A549 (cell line): ENCODE data around the gene MYH9. TPM values are rescaled to one million over a fixed set of nuclear protein-coding genes. Genes with fewer than 3 reads are reported as not detected.

Experiments used
- ATAC-seq, 2 experiments: fragments of 200-7000 bp in 1 of 2; fragments of >200 bp in 1 of 2; cut with Nextera tagmentation in 1 of 2; cut with Tn5 transposase in 1 of 2; 3 replicates each; pipeline versions ENCODE4 v1.8.0 to v1.9.1; 2018 to 2020; ENCODE audit warnings: mild to moderate bottlenecking in 1 of 2, moderate library complexity in 1 of 2
- CTCF ChIA-PET: fragments of 300-600 bp; sonication (Branson Sonifier 250); formaldehyde crosslinking; extraction: SDS; loops from one replicate; lab custom pipeline; 2021; ENCODE audit warnings: antibody characterized with exemption, inconsistent platforms; lab: Yijun Ruan, JAX
- POLR2A ChIA-PET: fragments of 350-600 bp; formaldehyde crosslinking; extraction: SDS; loops from one replicate; lab custom pipeline; 2021; ENCODE audit warnings: antibody characterized with exemption, inconsistent platforms; lab: Yijun Ruan, JAX
- DNase-seq, 2 experiments: peaks; one replicate each; pipeline versions ENCODE4 v3.0.0 to v3.0.0-alpha.2; 2011 to 2016; ENCODE audit warnings: low read depth in 1 of 2, low spot score in 1 of 2
- FAIRE-seq: peaks from 2 replicates; lab custom pipeline; 2011; peaks lifted over from hg19 to GRCh38; lab: Jason Lieb, UNC
- H3K27ac ChIP-seq, 2 experiments: fragments of >200 bp; sonication (Bioruptor Twin); formaldehyde crosslinking; 3 replicates each; pipeline ENCODE4 v1.5.1; 2016 to 2017
- H3K4me1 ChIP-seq: fragments of >200 bp; sonication (Bioruptor Twin); formaldehyde crosslinking; 3 replicates; pipeline ENCODE4 v1.6.1; 2016
- H3K4me2 ChIP-seq: fragments of >200 bp; sonication (Bioruptor Twin); formaldehyde crosslinking; 3 replicates; pipeline ENCODE4 v1.6.1; 2016
- H3K4me3 ChIP-seq: fragments of >200 bp; sonication (Bioruptor Twin); formaldehyde crosslinking; 3 replicates; pipeline ENCODE4 v1.5.1; 2016
- H3K9me3 ChIP-seq: fragments of >200 bp; sonication (Bioruptor Twin); formaldehyde crosslinking; 3 replicates; pipeline ENCODE4 v1.6.1; 2016
- CEBPB ChIP-seq, 2 experiments: fragments of >200 bp in 1 of 2; sonication (Bioruptor Twin) in 1 of 2; formaldehyde crosslinking in 1 of 2; IDR thresholded peaks; 2 replicates each; pipeline ENCODE4 v1.6.1; 2012 to 2016
- CHD2 ChIP-seq: fragments of 150-350 bp; IDR thresholded peaks from 2 replicates; pipeline ENCODE4 v1.6.1; 2014; ENCODE audit warnings: low read length; ENCODE audit not compliant: partially characterized antibody
- EHMT2 ChIP-seq: fragments of 200-600 bp; sonication (generic); IDR thresholded peaks from 2 replicates; pipeline ENCODE4 v1.6.1; 2016; ENCODE audit warnings: antibody characterized with exemption, low read depth, mild to moderate bottlenecking, moderate library complexity
- EP300 ChIP-seq, 2 experiments: fragments of >200 bp; sonication (Bioruptor Twin); formaldehyde crosslinking; IDR thresholded peaks; 2 replicates in 1 of 2; 3 replicates in 1 of 2; pipeline ENCODE4 v1.6.1; 2016 to 2017
- ESRRA ChIP-seq: fragments of 150-350 bp; IDR thresholded peaks from 2 replicates; pipeline ENCODE4 v1.6.1; 2014; ENCODE audit warnings: mild to moderate bottlenecking, low read length, borderline replicate concordance
- FOSB ChIP-seq: fragments of 250-450 bp; sonication (Bioruptor Pico); IDR thresholded peaks from 2 replicates; pipeline ENCODE4 v1.5.0; 2020; ENCODE audit warnings: mild to moderate bottlenecking, moderate library complexity
- FOSL2 ChIP-seq, 2 experiments: fragments of 450-650 bp in 1 of 2; fragments of >200 bp in 1 of 2; sonication (Bioruptor Twin) in 1 of 2; formaldehyde crosslinking; IDR thresholded peaks; 2 replicates each; pipeline versions ENCODE4 v1.5.0 to v1.6.1; 2016 to 2020; ENCODE audit warnings: mild to moderate bottlenecking in 1 of 2, moderate library complexity in 1 of 2
- FOXS1 ChIP-seq: fragments of 250-450 bp; sonication (Bioruptor Pico); IDR thresholded peaks from 2 replicates; pipeline ENCODE4 v1.5.0; 2020; ENCODE audit warnings: mild to moderate bottlenecking, moderate library complexity
- HDAC2 ChIP-seq: fragments of 200-600 bp; sonication (generic); IDR thresholded peaks from 2 replicates; pipeline ENCODE4 v1.6.1; 2016
- HOXB5 ChIP-seq: fragments of 250-450 bp; sonication (Bioruptor Pico); IDR thresholded peaks from 2 replicates; pipeline ENCODE4 v1.5.0; 2020; ENCODE audit warnings: mild to moderate bottlenecking, moderate library complexity
- KDM1A ChIP-seq: fragments of 200-600 bp; sonication (generic); IDR thresholded peaks from 2 replicates; pipeline ENCODE4 v1.6.1; 2016; ENCODE audit warnings: low read depth, mild to moderate bottlenecking
- MAFK ChIP-seq: fragments of 450-650 bp; IDR thresholded peaks from 2 replicates; pipeline ENCODE4 v1.6.1; 2014; ENCODE audit not compliant: partially characterized antibody
- MYC ChIP-seq: IDR thresholded peaks from 2 replicates; pipeline ENCODE4 v1.6.1; 2012; ENCODE audit warnings: mild to moderate bottlenecking, inconsistent platforms, low read length, improper control_type of control experiment, borderline replicate concordance
- NR3C1 ChIP-seq: fragments of >200 bp; sonication (Bioruptor Twin); formaldehyde crosslinking; IDR thresholded peaks from 3 replicates; pipeline ENCODE4 v1.6.1; 2017
- PHF8 ChIP-seq: fragments of 200-600 bp; sonication (generic); IDR thresholded peaks from 2 replicates; pipeline ENCODE4 v1.6.1; 2016; ENCODE audit warnings: low read depth, mild to moderate bottlenecking, antibody characterized with exemption, moderate library complexity, borderline replicate concordance
- POLR2AphosphoS2 ChIP-seq: conservative IDR thresholded peaks from 2 replicates; pipeline ENCODE4 v1.6.1; 2012; ENCODE audit warnings: low read length, improper control_type of control experiment, inconsistent platforms
- RARB ChIP-seq: fragments of 250-450 bp; sonication (Bioruptor Pico); IDR thresholded peaks from 2 replicates; pipeline ENCODE4 v1.8.0; 2021; ENCODE audit warnings: mild to moderate bottlenecking, moderate library complexity
- RFX5 ChIP-seq: fragments of 450-650 bp; IDR thresholded peaks from 2 replicates; pipeline ENCODE4 v1.7.1; 2014; ENCODE audit warnings: antibody characterized with exemption, mild to moderate bottlenecking, moderate library complexity
- SMC3 ChIP-seq: fragments of >200 bp; sonication (Bioruptor Twin); formaldehyde crosslinking; IDR thresholded peaks from 3 replicates; pipeline ENCODE4 v1.6.1; 2018; ENCODE audit warnings: inconsistent platforms
- TP53 ChIP-seq: fragments of 250-450 bp; sonication (Bioruptor Pico); IDR thresholded peaks from 2 replicates; pipeline ENCODE4 v1.5.0; 2021; ENCODE audit warnings: mild to moderate bottlenecking, moderate library complexity
- ZNF302 ChIP-seq: fragments of 250-450 bp; sonication (Bioruptor Pico); IDR thresholded peaks from 2 replicates; pipeline ENCODE4 v1.9.0; 2021; ENCODE audit warnings: inconsistent platforms, mild to moderate bottlenecking, moderate library complexity
- WGBS: methylation state at CpG from one replicate; pipeline ENCODE4 v1.1.6; 2017; ENCODE audit errors: missing lambda C conversion rate; 5-methylcytosine and 5-hydroxymethylcytosine counted together
- polyA plus RNA-seq, 4 experiments: library from polyadenylated mRNA; depleted of rRNA in 3 of 4; stranded (reverse); fragments of >200 nt; fragmentation: RNase III in 1 of 4; extraction: RNeasy Plus Mini Kit Qiagen cat#74134 plus additional on column Dnase treatment in 1 of 4; gene quantifications; 2 replicates in 3 of 4; 3 replicates in 1 of 4; pipeline ENCODE4 v1.2.3, GENCODE V29; 2011 to 2017
- TF ChIP-seq, protein P1 (sequence below): IDR thresholded peaks from 2 replicates; pipeline ENCODE4 v1.6.1; 2012
- TF ChIP-seq, protein P2 (sequence below): fragments of >200 bp; sonication (Bioruptor Twin); formaldehyde crosslinking; IDR thresholded peaks from 2 replicates; pipeline ENCODE4 v1.6.1; 2016
- TF ChIP-seq, protein P3 (sequence below): fragments of 200-600 bp; sonication (generic); IDR thresholded peaks from 2 replicates; pipeline ENCODE4 v1.6.1; 2016; ENCODE audit warnings: antibody characterized with exemption, mild to moderate bottlenecking, moderate library complexity

Gene MYH9
- polyA plus RNA-seq, 2 of the 4 experiments (the other 2 are of a cell fraction) = 92.1 to 158 TPM

DNA sequence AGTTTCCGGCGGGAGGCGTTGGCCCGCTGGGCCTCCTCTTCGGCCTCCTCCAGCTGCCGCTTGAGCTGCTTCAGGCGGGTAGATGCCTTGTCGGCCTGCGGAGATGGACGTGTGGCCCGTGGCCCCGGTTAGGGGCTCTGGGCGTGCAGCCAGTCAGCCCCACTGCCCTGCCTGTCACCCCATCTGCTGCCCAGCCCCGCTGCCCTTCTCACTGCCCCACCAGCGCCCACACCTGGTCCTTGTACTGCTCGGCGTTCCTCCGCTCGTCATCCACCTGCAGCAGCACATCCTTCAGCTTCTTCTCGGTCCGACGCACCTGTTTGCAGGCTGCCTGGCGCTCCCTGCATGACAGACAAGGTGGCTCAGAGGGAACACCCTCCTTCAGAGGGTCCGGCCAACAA lies 103.6 kb downstream of the MYH9 start:
- no peak overlapping the region for H3K27ac ChIP-seq
- no peak overlapping the region for H3K4me2 ChIP-seq
- no peaks in the 10 kb centered on the region for H3K4me1 ChIP-seq
- WGBS = 96% methylated on average over 13 of the region's 24 CpGs
- no peak overlapping the region for H3K4me3 ChIP-seq
- DNase-seq (no peak), ATAC-seq (no peak), FAIRE-seq (no peak)
- ChIA-PET CTCF (interaction anchor here (0.6 to 0.9 kb wide), 3 partner anchors 9 to 903 kb away, joined by 3 to 5 read pairs (median 3); partner anchors contain the start of gene HMOX1), POLR2A (no interaction called here)
- TF ChIP-seq RFX5 (no peak), RARB (CRISPR knock-in tag) (no peak), FOSB (no peak), PHF8 (no peak), POLR2AphosphoS2 (no peak), CEBPB (IDR thresholded peaks at IDR 0.05) (no peak), KDM1A (no peak), HDAC2 (no peak), HOXB5 (CRISPR knock-in tag) (no peak), MAFK (no peak), CHD2 (no peak), SMC3 (no peak), TP53 (no peak)
- TF ChIP-seq, protein P1, sequence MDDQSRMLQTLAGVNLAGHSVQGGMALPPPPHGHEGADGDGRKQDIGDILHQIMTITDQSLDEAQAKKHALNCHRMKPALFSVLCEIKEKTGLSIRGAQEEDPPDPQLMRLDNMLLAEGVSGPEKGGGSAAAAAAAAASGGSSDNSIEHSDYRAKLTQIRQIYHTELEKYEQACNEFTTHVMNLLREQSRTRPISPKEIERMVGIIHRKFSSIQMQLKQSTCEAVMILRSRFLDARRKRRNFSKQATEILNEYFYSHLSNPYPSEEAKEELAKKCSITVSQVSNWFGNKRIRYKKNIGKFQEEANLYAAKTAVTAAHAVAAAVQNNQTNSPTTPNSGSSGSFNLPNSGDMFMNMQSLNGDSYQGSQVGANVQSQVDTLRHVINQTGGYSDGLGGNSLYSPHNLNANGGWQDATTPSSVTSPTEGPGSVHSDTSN = no peak
- H3K9me3 ChIP-seq = no peaks in the 10 kb centered on the region

DNA sequence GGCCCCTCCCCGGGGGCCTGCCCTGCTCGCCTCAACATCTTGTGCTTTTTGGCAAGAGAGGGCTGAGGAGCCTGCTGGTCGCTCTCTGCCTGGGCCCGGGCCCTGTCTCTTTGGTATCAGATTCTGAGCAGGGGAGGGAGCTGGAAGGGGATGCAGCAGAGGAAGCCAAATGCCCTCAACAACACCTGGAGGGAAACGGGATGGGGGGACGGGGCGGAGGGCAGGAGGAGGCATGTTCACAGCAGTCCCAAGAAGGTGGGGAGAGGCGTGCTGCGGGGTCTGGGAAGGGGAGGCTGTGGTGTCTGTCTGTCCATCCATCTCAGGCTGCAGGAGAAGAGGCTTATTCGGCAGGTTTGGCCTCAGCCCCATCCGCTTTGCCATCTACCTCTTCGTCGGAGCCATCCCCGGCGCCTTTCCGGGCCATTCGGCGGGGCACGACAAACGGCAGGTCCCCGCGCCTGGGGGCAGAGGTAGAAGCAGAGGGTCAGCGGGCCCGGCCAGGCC lies 105.4 kb downstream of the MYH9 start:
- no peak overlapping the region for H3K4me3 ChIP-seq
- WGBS = 92% methylated on average over 20 of the region's 24 CpGs
- ChIA-PET POLR2A (no interaction called here), CTCF (no interaction called here)
- FAIRE-seq (no peak), ATAC-seq (no peak), DNase-seq (no peak)
- TF ChIP-seq FOSL2 (IDR thresholded peaks at IDR 0.05) (no peak), FOSL2 (CRISPR knock-in tag; IDR thresholded peaks at IDR 0.05) (no peak), ESRRA (no peak)
- TF ChIP-seq, protein P2, sequence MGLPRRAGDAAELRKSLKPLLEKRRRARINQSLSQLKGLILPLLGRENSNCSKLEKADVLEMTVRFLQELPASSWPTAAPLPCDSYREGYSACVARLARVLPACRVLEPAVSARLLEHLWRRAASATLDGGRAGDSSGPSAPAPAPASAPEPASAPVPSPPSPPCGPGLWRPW = no peak
- TF ChIP-seq, protein P3, sequence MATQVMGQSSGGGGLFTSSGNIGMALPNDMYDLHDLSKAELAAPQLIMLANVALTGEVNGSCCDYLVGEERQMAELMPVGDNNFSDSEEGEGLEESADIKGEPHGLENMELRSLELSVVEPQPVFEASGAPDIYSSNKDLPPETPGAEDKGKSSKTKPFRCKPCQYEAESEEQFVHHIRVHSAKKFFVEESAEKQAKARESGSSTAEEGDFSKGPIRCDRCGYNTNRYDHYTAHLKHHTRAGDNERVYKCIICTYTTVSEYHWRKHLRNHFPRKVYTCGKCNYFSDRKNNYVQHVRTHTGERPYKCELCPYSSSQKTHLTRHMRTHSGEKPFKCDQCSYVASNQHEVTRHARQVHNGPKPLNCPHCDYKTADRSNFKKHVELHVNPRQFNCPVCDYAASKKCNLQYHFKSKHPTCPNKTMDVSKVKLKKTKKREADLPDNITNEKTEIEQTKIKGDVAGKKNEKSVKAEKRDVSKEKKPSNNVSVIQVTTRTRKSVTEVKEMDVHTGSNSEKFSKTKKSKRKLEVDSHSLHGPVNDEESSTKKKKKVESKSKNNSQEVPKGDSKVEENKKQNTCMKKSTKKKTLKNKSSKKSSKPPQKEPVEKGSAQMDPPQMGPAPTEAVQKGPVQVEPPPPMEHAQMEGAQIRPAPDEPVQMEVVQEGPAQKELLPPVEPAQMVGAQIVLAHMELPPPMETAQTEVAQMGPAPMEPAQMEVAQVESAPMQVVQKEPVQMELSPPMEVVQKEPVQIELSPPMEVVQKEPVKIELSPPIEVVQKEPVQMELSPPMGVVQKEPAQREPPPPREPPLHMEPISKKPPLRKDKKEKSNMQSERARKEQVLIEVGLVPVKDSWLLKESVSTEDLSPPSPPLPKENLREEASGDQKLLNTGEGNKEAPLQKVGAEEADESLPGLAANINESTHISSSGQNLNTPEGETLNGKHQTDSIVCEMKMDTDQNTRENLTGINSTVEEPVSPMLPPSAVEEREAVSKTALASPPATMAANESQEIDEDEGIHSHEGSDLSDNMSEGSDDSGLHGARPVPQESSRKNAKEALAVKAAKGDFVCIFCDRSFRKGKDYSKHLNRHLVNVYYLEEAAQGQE = no peak
- H3K4me1 ChIP-seq = 0 out of 3 replicates have a peak, but pooled peaks cover 2% of the 10 kb centered on the region
- no peak overlapping the region for H3K4me2 ChIP-seq
- no peak overlapping the region for H3K27ac ChIP-seq
- H3K9me3 ChIP-seq = no peaks in the 10 kb centered on the region

DNA sequence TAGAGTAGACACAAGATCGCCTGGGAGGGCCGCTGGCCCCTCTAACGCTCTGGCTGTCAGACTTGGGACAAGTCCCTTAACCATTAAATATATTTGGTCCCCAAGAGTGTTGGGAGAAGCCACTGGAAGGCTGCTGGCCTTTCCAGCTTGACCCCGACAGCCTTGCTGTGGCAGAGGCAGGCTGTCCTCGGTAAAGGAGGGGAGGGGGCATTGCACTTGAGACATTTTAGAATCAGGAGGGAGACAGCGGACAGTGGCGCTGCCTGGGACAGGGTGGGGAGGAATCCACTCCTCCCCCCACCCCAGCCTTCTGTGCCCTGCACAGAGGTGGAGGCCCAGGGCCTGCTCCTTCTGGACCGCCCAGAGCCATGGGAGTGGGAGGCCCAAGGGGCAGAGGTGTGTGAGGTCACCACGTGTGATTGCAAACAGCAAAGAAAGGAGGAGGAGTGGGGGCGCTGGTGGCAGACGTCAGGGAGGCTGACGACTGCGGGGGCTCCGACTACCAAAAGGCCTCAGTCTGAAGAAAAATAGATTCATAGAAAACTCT lies 105.9 kb downstream of the MYH9 start:
- CTCF ChIA-PET = interaction anchor here (1.5 kb wide), 1 partner anchor 43 kb away, joined by 4 read pairs; the partner anchor contains the start of gene APOL2
- TF ChIP-seq PHF8 (no peak), CEBPB (IDR thresholded peaks at IDR 0.05) (no peak), NR3C1 (no peak), EP300 (IDR thresholded peaks at IDR 0.05) (no peak), MYC (no peak), FOXS1 (no peak), MAFK (no peak), HDAC2 (no peak), ZNF302 (CRISPR knock-in tag) (no peak), EHMT2 (no peak)
- TF ChIP-seq, protein P3 = no peak
- Histone ChIP-seq H3K27ac (no peak overlapping the region), H3K9me3 (no peaks in the 10 kb centered on the region), H3K4me3 (no peak overlapping the region), H3K4me2 (no peak overlapping the region), H3K4me1 (0 out of 3 replicates have a peak, but pooled peaks cover 2% of the 10 kb centered on the region)
- WGBS = 89% methylated on average over 14 of the region's 14 CpGs
- POLR2A ChIA-PET = no interaction called here
- FAIRE-seq (no peak), DNase-seq (no peak), ATAC-seq (no peak)
